ENCODE measurements around the gene PMM1. TPM values are rescaled to one million over a fixed set of nuclear protein-coding genes. Genes with fewer than 3 reads are reported as not detected.
"Not testable (repeated sequence)": the region's sequence is repeated elsewhere in the genome, so short reads cannot be mapped to it uniquely, and the experiment has no call there.

Gene PMM1
- total RNA-seq, 1 donor from 2014 or later, result 61.2 TPM

DNA sequence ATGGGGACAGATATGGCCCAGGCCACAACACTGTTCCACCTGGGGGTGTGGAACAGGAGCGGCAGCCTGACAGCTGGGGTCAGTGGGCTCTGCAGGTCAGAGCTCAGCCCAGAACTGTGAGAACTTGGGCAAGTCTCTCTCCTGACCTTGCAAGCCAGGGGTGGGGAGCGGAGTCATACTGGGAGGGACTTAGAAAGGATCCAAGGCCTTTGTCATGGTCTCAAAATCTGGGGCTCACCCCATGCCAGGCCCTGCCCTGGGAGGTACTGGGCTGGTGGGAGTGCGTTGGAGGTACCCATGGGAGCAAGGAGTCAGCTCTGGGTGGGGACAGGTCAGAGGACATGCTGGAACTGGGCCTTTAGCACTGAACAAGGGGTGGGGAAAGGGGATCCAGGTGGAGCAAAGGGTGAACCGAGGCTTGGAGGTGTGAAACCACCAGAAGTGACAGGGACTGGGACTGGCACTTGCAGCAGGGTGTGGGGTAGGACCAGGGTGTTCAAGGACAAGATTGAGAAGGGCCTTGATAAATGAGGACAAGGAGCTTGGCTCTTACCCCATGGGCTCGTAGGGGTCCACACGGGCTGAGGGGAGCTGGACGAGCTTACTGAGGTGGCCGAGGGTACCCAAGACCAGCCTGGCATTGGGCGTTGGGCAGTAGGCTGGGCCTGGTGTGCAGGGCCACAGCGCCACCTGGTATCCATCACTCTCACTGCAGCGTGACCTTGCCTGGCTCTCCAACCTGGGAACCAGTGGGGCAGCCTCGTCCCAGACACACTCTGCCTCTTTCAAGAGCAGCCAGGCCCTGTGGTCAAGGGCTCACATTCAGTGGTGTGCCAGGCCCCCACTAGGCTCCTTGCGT lies 7.4 kb upstream of the PMM1 start:
- TF ChIP-seq, protein P1, sequence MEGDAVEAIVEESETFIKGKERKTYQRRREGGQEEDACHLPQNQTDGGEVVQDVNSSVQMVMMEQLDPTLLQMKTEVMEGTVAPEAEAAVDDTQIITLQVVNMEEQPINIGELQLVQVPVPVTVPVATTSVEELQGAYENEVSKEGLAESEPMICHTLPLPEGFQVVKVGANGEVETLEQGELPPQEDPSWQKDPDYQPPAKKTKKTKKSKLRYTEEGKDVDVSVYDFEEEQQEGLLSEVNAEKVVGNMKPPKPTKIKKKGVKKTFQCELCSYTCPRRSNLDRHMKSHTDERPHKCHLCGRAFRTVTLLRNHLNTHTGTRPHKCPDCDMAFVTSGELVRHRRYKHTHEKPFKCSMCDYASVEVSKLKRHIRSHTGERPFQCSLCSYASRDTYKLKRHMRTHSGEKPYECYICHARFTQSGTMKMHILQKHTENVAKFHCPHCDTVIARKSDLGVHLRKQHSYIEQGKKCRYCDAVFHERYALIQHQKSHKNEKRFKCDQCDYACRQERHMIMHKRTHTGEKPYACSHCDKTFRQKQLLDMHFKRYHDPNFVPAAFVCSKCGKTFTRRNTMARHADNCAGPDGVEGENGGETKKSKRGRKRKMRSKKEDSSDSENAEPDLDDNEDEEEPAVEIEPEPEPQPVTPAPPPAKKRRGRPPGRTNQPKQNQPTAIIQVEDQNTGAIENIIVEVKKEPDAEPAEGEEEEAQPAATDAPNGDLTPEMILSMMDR (conservative IDR thresholded peaks at IDR 0.05; ENCODE audit: low read depth, low read length), result peak; percentile 86
- H3K4me3 ChIP-seq (ENCODE audit: low read depth, low read length), result no peak overlapping the region
- no peak for DNase-seq (ENCODE audit: low read depth)

GRCh38 chr22:41595703-41596102 lies 6.1 kb upstream of the PMM1 start:
- H3K4me3 ChIP-seq (ENCODE audit: low read depth, low read length), result no peak overlapping the region
- TF ChIP-seq, protein P1 (conservative IDR thresholded peaks at IDR 0.05; ENCODE audit: low read depth, low read length), result no peak
- no peak for DNase-seq (ENCODE audit: low read depth)

DNA sequence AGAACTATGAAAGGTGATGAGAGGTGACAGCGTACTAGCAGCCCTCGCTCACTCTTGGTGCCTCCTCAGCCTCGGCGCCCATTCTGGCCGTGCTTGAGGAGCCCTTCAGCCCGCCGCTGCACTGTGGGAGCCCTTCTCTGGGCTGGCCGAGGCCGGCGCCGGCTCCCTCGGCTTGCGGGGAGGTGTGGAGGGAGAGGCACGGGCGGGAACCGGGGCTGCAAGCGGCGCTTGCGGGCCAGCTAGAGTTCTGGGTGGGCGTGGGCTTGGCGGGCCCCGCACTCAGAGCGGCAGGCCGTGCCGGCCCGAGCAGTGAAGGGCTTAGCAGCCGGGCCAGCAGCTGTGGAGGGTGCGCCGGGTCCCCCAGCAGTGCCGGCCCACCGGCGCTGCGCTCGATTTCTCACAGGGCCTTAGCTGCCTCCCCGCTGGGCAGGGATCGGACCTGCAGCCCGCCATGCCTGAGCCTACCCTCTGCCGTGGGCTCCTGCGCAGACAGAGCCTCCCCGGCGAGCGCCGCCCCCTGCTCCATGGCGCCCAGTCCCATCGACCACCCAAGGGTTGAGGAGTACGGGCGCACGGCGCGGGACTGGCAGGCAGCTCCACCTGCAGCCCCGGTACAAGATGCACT lies 3.8 kb upstream of the PMM1 start:
- not testable (repeated sequence) for DNase-seq (ENCODE audit: low read depth); H3K4me3 ChIP-seq (ENCODE audit: low read depth, low read length)

DNA sequence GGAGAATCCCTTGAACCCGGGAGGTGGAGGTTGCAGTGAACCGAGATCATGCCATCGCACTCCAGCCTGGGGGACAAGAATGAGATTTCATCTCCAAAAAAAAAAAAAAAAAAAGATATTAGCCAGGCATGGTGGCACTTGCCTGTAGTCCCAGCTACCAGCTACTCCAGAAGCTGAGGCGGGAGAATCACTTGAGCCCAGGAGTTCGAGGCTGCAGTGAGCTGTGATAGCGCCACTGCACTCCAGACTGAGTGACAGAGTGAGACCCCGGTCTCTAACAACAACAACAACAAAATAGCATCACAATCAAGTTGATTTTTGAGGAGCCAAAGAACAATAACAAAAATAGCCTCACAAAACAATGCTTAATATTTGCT lies 2.3 kb downstream of the PMM1 start:
- TF ChIP-seq, protein P1 (conservative IDR thresholded peaks at IDR 0.05; ENCODE audit: low read depth, low read length), result no peak
- no peak for DNase-seq (ENCODE audit: low read depth)
- H3K4me3 ChIP-seq (ENCODE audit: low read depth, low read length), result peak overlapping the region; percentile 97

DNA sequence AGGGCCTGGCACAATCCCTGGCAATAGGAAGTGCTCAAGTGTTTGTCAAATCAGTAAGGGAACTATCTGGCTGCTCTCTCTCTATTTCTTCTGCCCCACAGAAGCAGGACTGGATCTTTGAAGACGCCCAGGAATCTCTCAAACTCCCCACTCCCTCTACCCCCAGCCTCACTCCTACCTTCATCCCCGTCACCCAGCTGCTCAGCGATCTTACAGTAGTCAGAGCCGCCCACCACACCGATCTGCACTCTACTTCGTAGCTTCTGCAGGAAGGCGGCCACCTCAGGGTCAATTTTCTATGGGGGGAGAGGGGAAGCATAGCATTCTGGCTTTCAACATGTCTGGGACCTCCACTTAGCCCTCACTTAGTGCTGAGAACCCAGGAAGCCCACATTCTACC lies 3.7 kb downstream of the PMM1 start:
- H3K4me3 ChIP-seq (ENCODE audit: low read depth, low read length), result no peak overlapping the region
- no peak for DNase-seq (ENCODE audit: low read depth)
- TF ChIP-seq, protein P1 (conservative IDR thresholded peaks at IDR 0.05; ENCODE audit: low read depth, low read length), result no peak

GRCh38 chr22:41584881-41585280 lies 4.8 kb downstream of the PMM1 start:
- TF ChIP-seq, protein P1 (conservative IDR thresholded peaks at IDR 0.05; ENCODE audit: low read depth, low read length), result no peak
- no peak overlapping the region for H3K4me3 ChIP-seq (ENCODE audit: low read depth, low read length)
- no peak for DNase-seq (ENCODE audit: low read depth)

GRCh38 chr22:41582694-41583093 lies 6.9 kb downstream of the PMM1 start:
- TF ChIP-seq, protein P1 (conservative IDR thresholded peaks at IDR 0.05; ENCODE audit: low read depth, low read length), result no peak
- no peak for DNase-seq (ENCODE audit: low read depth)

More at GRCh38 chr22:41582694-41583093, 6.9 kb downstream of the PMM1 start:
- H3K4me3 ChIP-seq (ENCODE audit: low read depth, low read length), result no peak overlapping the region

Measured in epithelial cell of proximal tubule (primary cell).